Measurements from ENCODE around the gene RABIF. TPM values are rescaled to one million over a fixed set of nuclear protein-coding genes. Genes with fewer than 3 reads are reported as not detected.

Gene RABIF
- total and polyA plus RNA-seq, 10 of the 15 experiments (the other 5 are each of a cell fraction or from before 2014, with no cell fraction given) = 4.7 to 18.2 (median 8.8) TPM

DNA sequence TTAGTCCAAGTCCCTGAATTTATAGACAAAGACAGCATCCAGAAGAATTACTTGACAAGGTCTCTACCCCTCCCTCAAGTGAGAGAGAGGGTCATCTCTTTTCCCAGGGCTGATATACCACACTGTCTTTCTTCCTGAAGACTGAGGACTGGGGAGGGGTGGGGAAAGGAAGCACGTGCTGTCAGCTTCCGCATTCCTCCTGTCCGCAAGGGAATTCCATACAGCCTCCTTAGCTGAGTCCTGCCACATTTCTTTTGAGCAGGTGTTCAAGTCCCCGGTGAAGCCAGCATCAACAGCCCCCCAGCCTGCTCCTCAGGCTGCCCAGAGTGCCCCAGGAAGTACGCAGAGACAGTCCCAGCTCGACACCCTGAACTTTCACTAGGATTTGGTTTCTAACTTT, 44.0 kb downstream of the RABIF start:
- ChIA-PET RAD21 (ENCODE audit: unreplicated experiment) (no interaction called here), POLR2A (no interaction called here), SMC1A (ENCODE audit: uncharacterized antibody, unreplicated experiment) (no interaction called here), CTCF (no interaction called here)
- no peaks in the 10 kb centered on the region for H4K20me1 ChIP-seq (ENCODE audit: control insufficient read depth, insufficient read depth)
- peaks cover 3% of the 10 kb centered on the region; the same call in 1 of the 2 replicates for H3K4me1 ChIP-seq (ENCODE audit: control insufficient read depth, insufficient read depth, low read length)
- no TSS peak for BruUV-seq (replicated peaks)
- intact Hi-C loops (cut with micrococcal nuclease; ENCODE audit: unreplicated experiment) = no loop called here
- ATAC-seq (no peak), FAIRE-seq (no peak), DNase-seq (ENCODE audit: low read depth, low spot score) (no peak)
- no peak overlapping the region for H2AFZ ChIP-seq (ENCODE audit: control insufficient read depth, low read depth, low read length)
- no peaks in the 10 kb centered on the region for H3K79me2 ChIP-seq (ENCODE audit: control insufficient read depth, insufficient read depth, low read length)
- no peak overlapping the region for H3K27ac ChIP-seq (ENCODE audit: control insufficient read depth, insufficient read depth)
- no peaks in the 10 kb centered on the region for H3K27me3 ChIP-seq (replicated peaks in 1 of 2; ENCODE audit: control insufficient read depth in 2 of 2, insufficient read depth in 2 of 2, low read length in 1 of 2)
- TF ChIP-seq, protein P1, sequence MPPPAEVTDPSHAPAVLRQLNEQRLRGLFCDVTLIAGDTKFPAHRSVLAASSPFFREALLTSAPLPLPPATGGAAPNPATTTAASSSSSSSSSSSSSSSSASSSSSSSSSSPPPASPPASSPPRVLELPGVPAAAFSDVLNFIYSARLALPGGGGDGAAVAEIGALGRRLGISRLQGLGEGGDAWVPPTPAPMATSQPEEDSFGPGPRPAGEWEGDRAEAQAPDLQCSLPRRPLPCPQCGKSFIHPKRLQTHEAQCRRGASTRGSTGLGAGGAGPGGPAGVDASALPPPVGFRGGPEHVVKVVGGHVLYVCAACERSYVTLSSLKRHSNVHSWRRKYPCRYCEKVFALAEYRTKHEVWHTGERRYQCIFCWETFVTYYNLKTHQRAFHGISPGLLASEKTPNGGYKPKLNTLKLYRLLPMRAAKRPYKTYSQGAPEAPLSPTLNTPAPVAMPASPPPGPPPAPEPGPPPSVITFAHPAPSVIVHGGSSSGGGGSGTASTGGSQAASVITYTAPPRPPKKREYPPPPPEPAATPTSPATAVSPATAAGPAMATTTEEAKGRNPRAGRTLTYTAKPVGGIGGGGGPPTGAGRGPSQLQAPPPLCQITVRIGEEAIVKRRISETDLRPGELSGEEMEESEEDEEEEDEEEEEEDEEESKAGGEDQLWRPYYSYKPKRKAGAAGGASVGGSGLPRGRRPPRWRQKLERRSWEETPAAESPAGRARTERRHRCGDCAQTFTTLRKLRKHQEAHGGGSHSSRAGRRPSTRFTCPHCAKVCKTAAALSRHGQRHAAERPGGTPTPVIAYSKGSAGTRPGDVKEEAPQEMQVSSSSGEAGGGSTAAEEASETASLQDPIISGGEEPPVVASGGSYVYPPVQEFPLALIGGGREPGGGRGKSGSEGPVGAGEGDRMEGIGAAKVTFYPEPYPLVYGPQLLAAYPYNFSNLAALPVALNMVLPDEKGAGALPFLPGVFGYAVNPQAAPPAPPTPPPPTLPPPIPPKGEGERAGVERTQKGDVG (CRISPR knock-in tag; IDR thresholded peaks at IDR 0.05) = no peak
- WGBS (ENCODE audit: insufficient coverage, insufficient replicate concordance, low lambda C conversion rate, missing lambda C conversion rate) = 42% methylated on average over 6 of the region's 6 CpGs
- no peaks in the 10 kb centered on the region for H3K36me3 ChIP-seq (ENCODE audit: control insufficient read depth in 2 of 2, insufficient read depth in 2 of 2, low read length in 1 of 2)
- no peak overlapping the region for H3K9ac ChIP-seq (ENCODE audit: control insufficient read depth, insufficient read depth, low read length)
- no peak overlapping the region for H3K4me2 ChIP-seq (ENCODE audit: control insufficient read depth, insufficient read depth)
- in situ Hi-C loops (cut with MboI) = no loop called here
- no peaks in the 10 kb centered on the region for H3K9me3 ChIP-seq (replicated peaks; ENCODE audit: control insufficient read depth, insufficient read depth, low read length)
- no peak overlapping the region for H3K4me3 ChIP-seq

DNA sequence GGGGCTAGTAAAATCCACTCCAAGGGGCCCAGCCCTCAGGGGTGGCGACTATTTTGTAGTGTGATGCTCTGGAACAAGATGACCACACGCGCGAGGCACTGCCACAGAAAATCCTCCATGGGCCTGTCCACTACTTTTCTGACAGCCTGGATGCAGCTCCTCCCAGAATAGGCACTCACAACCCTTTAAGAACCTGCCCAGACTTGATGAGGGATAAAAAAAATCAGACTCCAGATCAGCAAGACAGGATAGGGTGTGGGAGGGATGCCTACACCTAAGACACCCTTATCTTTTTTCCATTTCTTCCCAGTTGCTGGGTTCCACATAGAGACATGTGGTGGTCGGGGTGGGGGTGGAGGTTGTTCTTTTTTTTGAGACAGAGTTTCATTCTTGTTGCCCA, 44.7 kb downstream of the RABIF start:
- DNase-seq (ENCODE audit: low read depth, low spot score) (no peak), FAIRE-seq (no peak), ATAC-seq (no peak)
- ChIA-PET POLR2A (no interaction called here), SMC1A (ENCODE audit: uncharacterized antibody, unreplicated experiment) (no interaction called here), CTCF (no interaction called here), RAD21 (ENCODE audit: unreplicated experiment) (no interaction called here)
- no TSS peak for BruUV-seq (replicated peaks)
- Histone ChIP-seq H3K4me2 (ENCODE audit: control insufficient read depth, insufficient read depth) (no peak overlapping the region), H3K27ac (ENCODE audit: control insufficient read depth, insufficient read depth) (no peak overlapping the region), H3K4me3 (no peak overlapping the region), H2AFZ (ENCODE audit: control insufficient read depth, low read depth, low read length) (no peak overlapping the region), H3K9ac (ENCODE audit: control insufficient read depth, insufficient read depth, low read length) (no peak overlapping the region), H3K79me2 (ENCODE audit: control insufficient read depth, insufficient read depth, low read length) (no peaks in the 10 kb centered on the region), H3K27me3 (replicated peaks in 1 of 2; ENCODE audit: control insufficient read depth in 2 of 2, insufficient read depth in 2 of 2, low read length in 1 of 2) (no peaks in the 10 kb centered on the region), H4K20me1 (ENCODE audit: control insufficient read depth, insufficient read depth) (no peaks in the 10 kb centered on the region), H3K36me3 (ENCODE audit: control insufficient read depth in 2 of 2, insufficient read depth in 2 of 2, low read length in 1 of 2) (no peaks in the 10 kb centered on the region), H3K9me3 (replicated peaks; ENCODE audit: control insufficient read depth, insufficient read depth, low read length) (no peaks in the 10 kb centered on the region), H3K4me1 (ENCODE audit: control insufficient read depth, insufficient read depth, low read length) (peaks cover 3% of the 10 kb centered on the region; the same call in 1 of the 2 replicates)
- 65% methylated on average over 5 of the region's 5 CpGs for WGBS (ENCODE audit: insufficient coverage, insufficient replicate concordance, low lambda C conversion rate, missing lambda C conversion rate)
- intact Hi-C loops (cut with micrococcal nuclease; ENCODE audit: unreplicated experiment) = no loop called here
- in situ Hi-C loops (cut with MboI) = no loop called here
- TF ChIP-seq KAT2A (conservative IDR thresholded peaks at IDR 0.05; ENCODE audit: control insufficient read depth, low read depth, low read length) = no peak
- no peak for TF ChIP-seq DPF2 (IDR thresholded peaks at IDR 0.05)
- no peak for TF ChIP-seq STAT1 (conservative IDR thresholded peaks at IDR 0.05)
- TF ChIP-seq MYB (IDR thresholded peaks at IDR 0.05; ENCODE audit: borderline replicate concordance, low read depth, low read length) = no peak
- TF ChIP-seq, protein P2, sequence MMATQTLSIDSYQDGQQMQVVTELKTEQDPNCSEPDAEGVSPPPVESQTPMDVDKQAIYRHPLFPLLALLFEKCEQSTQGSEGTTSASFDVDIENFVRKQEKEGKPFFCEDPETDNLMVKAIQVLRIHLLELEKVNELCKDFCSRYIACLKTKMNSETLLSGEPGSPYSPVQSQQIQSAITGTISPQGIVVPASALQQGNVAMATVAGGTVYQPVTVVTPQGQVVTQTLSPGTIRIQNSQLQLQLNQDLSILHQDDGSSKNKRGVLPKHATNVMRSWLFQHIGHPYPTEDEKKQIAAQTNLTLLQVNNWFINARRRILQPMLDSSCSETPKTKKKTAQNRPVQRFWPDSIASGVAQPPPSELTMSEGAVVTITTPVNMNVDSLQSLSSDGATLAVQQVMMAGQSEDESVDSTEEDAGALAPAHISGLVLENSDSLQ (IDR thresholded peaks at IDR 0.05) = no peak
- TF ChIP-seq SP1 (IDR thresholded peaks at IDR 0.05; ENCODE audit: low read depth, low read length) = no peak
- no peak for TF ChIP-seq RFX5 (IDR thresholded peaks at IDR 0.05; ENCODE audit: low read depth, low read length)
- TF ChIP-seq CHD2 (IDR thresholded peaks at IDR 0.05; ENCODE audit: borderline replicate concordance, low read depth, low read length) = no peak
- TF ChIP-seq NR2F1 (conservative IDR thresholded peaks at IDR 0.05) = no peak
- no peak for TF ChIP-seq SPI1 (IDR thresholded peaks at IDR 0.05; ENCODE audit: borderline replicate concordance, insufficient read depth, low read depth, low read length)
- TF ChIP-seq YY1 (IDR thresholded peaks at IDR 0.05; ENCODE audit: low read depth, low read length) = no peak
- no peak for TF ChIP-seq STAT3 (IDR thresholded peaks at IDR 0.05; ENCODE audit: low read depth, low read length)
- TF ChIP-seq, protein P3, sequence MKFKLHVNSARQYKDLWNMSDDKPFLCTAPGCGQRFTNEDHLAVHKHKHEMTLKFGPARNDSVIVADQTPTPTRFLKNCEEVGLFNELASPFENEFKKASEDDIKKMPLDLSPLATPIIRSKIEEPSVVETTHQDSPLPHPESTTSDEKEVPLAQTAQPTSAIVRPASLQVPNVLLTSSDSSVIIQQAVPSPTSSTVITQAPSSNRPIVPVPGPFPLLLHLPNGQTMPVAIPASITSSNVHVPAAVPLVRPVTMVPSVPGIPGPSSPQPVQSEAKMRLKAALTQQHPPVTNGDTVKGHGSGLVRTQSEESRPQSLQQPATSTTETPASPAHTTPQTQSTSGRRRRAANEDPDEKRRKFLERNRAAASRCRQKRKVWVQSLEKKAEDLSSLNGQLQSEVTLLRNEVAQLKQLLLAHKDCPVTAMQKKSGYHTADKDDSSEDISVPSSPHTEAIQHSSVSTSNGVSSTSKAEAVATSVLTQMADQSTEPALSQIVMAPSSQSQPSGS (IDR thresholded peaks at IDR 0.05; ENCODE audit: low read length) = no peak
- no peak for TF ChIP-seq HCFC1 (IDR thresholded peaks at IDR 0.05; ENCODE audit: low read length)

Measured in GM12878 (cell line).